GM23338 (cell line): ENCODE results near the gene COL2A1. TPM values are rescaled to one million over a fixed set of nuclear protein-coding genes. Genes with fewer than 3 reads are reported as not detected.

Experiments
- ATAC-seq: fragments of 200-7000 bp; cut with Tn5 transposase; 3 replicates; pipeline ENCODE4 v1.9.1; 2020
- DNase-seq: peaks from one replicate; pipeline ENCODE4 v3.0.0-alpha.2; 2015; ENCODE audit warnings: low spot score
- H2AFZ ChIP-seq: fragments of 200-600 bp; sonication (generic); 2 replicates; pipeline ENCODE4 v1.8.0; 2016; ENCODE audit warnings: antibody characterized with exemption, mild to moderate bottlenecking, moderate library complexity
- H3F3A ChIP-seq: fragments of 200-600 bp; sonication (generic); replicated peaks from 2 replicates; pipeline ENCODE4 v1.8.0; 2017; ENCODE audit warnings: antibody characterized with exemption, mixed run types, low read depth
- H3K27ac ChIP-seq: fragments of 200-600 bp; sonication (generic); 2 replicates; pipeline ENCODE4 v1.6.1; 2016; ENCODE audit warnings: low read depth
- H3K27me3 ChIP-seq: fragments of 200-600 bp; sonication (generic); 2 replicates; pipeline ENCODE4 v1.8.0; 2016; ENCODE audit warnings: mild to moderate bottlenecking, mixed run types, moderate library complexity; ENCODE audit not compliant: insufficient read depth
- H3K36me3 ChIP-seq: fragments of 200-600 bp; sonication (generic); 2 replicates; pipeline ENCODE4 v1.8.0; 2016; ENCODE audit warnings: mild to moderate bottlenecking; ENCODE audit not compliant: insufficient read depth
- H3K4me1 ChIP-seq: fragments of 200-600 bp; sonication (generic); 2 replicates; pipeline ENCODE4 v1.8.0; 2016; ENCODE audit warnings: mild to moderate bottlenecking, moderate library complexity; ENCODE audit not compliant: insufficient read depth
- H3K4me2 ChIP-seq: fragments of 200-600 bp; sonication (generic); 2 replicates; pipeline ENCODE4 v1.7.1; 2017; ENCODE audit warnings: mixed run types
- H3K4me3 ChIP-seq: fragments of 200-600 bp; sonication (generic); 2 replicates; pipeline ENCODE4 v1.6.1; 2016; ENCODE audit warnings: mixed run types
- H3K79me2 ChIP-seq: fragments of 200-600 bp; sonication (generic); replicated peaks from 2 replicates; pipeline ENCODE4 v1.8.0; 2017; ENCODE audit warnings: mild to moderate bottlenecking; ENCODE audit not compliant: insufficient read depth
- H3K9me2 ChIP-seq: fragments of 200-600 bp; sonication (generic); 2 replicates; pipeline ENCODE4 v1.8.0; 2017; ENCODE audit not compliant: insufficient read depth
- H4K20me1 ChIP-seq: fragments of 200-600 bp; sonication (generic); replicated peaks from 2 replicates; pipeline ENCODE4 v1.8.0; 2017; ENCODE audit warnings: mild to moderate bottlenecking; ENCODE audit not compliant: insufficient read depth
- H3K27ac Mint-ChIP-seq: 2 replicates; pipeline ENCODE4 v1.8.0; 2020; ENCODE audit warnings: inconsistent platforms, mild to moderate bottlenecking, moderate library complexity, mixed read lengths
- H3K27me3 Mint-ChIP-seq: 3 replicates; pipeline ENCODE4 v1.8.0; 2022; ENCODE audit warnings: low read depth, mild to moderate bottlenecking, moderate library complexity, mixed read lengths, inconsistent platforms; ENCODE audit not compliant: insufficient read depth, poor library complexity
- H3K36me3 Mint-ChIP-seq: 3 replicates; pipeline ENCODE4 v1.8.0; 2021; ENCODE audit warnings: low read depth, mild to moderate bottlenecking, inconsistent platforms, moderate library complexity, mixed read lengths
- H3K4me1 Mint-ChIP-seq: 3 replicates; pipeline ENCODE4 v1.8.0; 2020; ENCODE audit warnings: mild to moderate bottlenecking, inconsistent platforms, mixed read lengths
- H3K4me3 Mint-ChIP-seq: 3 replicates; pipeline ENCODE4 v1.8.0; 2021; ENCODE audit warnings: moderate library complexity, mild to moderate bottlenecking, inconsistent platforms, mixed read lengths
- H3K9me3 Mint-ChIP-seq: 3 replicates; pipeline ENCODE4 v1.8.0; 2020; ENCODE audit warnings: moderate library complexity, mild to moderate bottlenecking, inconsistent platforms, mixed read lengths
- CREB1 ChIP-seq: fragments of 250-450 bp; sonication (Bioruptor Pico); IDR thresholded peaks from 2 replicates; pipeline ENCODE4 v1.5.0; 2020; ENCODE audit warnings: low read depth, mild to moderate bottlenecking, moderate library complexity
- EZH2phosphoT487 ChIP-seq: fragments of 200-600 bp; sonication (generic); IDR thresholded peaks from one replicate; pipeline ENCODE4 v1.8.1; 2018; ENCODE audit warnings: antibody characterized with exemption; ENCODE audit not compliant: unreplicated experiment
- NANOG ChIP-seq: IDR thresholded peaks from 2 replicates; pipeline ENCODE4 v1.6.1; 2016; ENCODE audit warnings: antibody characterized with exemption, borderline replicate concordance
- STAT1 ChIP-seq: IDR thresholded peaks from one replicate; pipeline ENCODE4 v1.6.1; 2016; ENCODE audit warnings: antibody characterized with exemption; ENCODE audit not compliant: unreplicated experiment
- ZNF331 ChIP-seq: fragments of 250-450 bp; sonication (Bioruptor Pico); IDR thresholded peaks from 2 replicates; pipeline ENCODE4 v1.5.0; 2020; ENCODE audit warnings: low read depth, mild to moderate bottlenecking, moderate library complexity
- ZNF462 ChIP-seq: fragments of 250-450 bp; sonication (Bioruptor Pico); IDR thresholded peaks from 2 replicates; pipeline ENCODE4 v1.5.0; 2020; ENCODE audit warnings: mild to moderate bottlenecking, moderate library complexity
- polyA plus RNA-seq: library from polyadenylated mRNA; unstranded; fragments of >200 nt; fragmentation: Nextera tagmentation; extraction: Ambion mirVana; gene quantifications from 2 replicates; pipeline ENCODE4 v1.2.1, GENCODE V29; 2016
- total RNA-seq: library from RNA; depleted of rRNA; stranded (reverse); fragments of >200 nt; shearing (Covaris generic); gene quantifications from 2 replicates; pipeline ENCODE4 v1.2.3, GENCODE V29; 2014

The COL2A1 gene
- total and polyA plus RNA-seq, 2 experiments from 2014 or later, result 7.0 to 24.6 TPM

- Histone ChIP-seq H3K9me2 (no peaks in the 10 kb centered on the region), H2AFZ (no peak overlapping the region), H3F3A (no peaks in the 10 kb centered on the region), H3K27ac (no peak overlapping the region), H3K4me2 (no peak overlapping the region), H4K20me1 (no peaks in the 10 kb centered on the region), H3K4me1 (no peaks in the 10 kb centered on the region), H3K36me3 (no peaks in the 10 kb centered on the region), H3K27me3 (no peaks in the 10 kb centered on the region), H3K4me3 (no peak overlapping the region), H3K79me2 (no peaks in the 10 kb centered on the region)
- 0 out of 3 replicates have a peak, but pooled peaks cover 6% of the 10 kb centered on the region for H3K4me1 Mint-ChIP-seq
- H3K9me3 Mint-ChIP-seq, result no peaks in the 10 kb centered on the region
- TF ChIP-seq STAT1 (no peak), NANOG (no peak), ZNF331 (no peak), ZNF462 (CRISPR knock-in tag) (no peak), CREB1 (CRISPR knock-in tag) (no peak)
- H3K27ac Mint-ChIP-seq, result no peak overlapping the region
- H3K36me3 Mint-ChIP-seq, result no peaks in the 10 kb centered on the region; the same call in 2 of the 3 replicates
- no peak for ATAC-seq
- no peak overlapping the region for H3K4me3 Mint-ChIP-seq
- no peak for DNase-seq
- peaks cover 29% of the 10 kb centered on the region for H3K27me3 Mint-ChIP-seq
Measured at GRCh38 chr12:47980197-47980596, 24.1 kb downstream of the COL2A1 start.

GRCh38 chr12:47979686-47980085 lies 24.6 kb downstream of the COL2A1 start:
- H3K9me3 Mint-ChIP-seq, result no peaks in the 10 kb centered on the region
- H3K79me2 ChIP-seq, result no peaks in the 10 kb centered on the region
- DNase-seq (no peak), ATAC-seq (no peak)
- no peak overlapping the region for H3K4me3 ChIP-seq
- H3K27me3 Mint-ChIP-seq, result peaks cover 28% of the 10 kb centered on the region
- H3K27ac ChIP-seq, result no peak overlapping the region
- H3K36me3 ChIP-seq, result no peaks in the 10 kb centered on the region
- H3K27ac Mint-ChIP-seq, result no peak overlapping the region
- 0 out of 3 replicates have a peak, but pooled peaks cover 6% of the 10 kb centered on the region for H3K4me1 Mint-ChIP-seq
- H4K20me1 ChIP-seq, result no peaks in the 10 kb centered on the region
- no peaks in the 10 kb centered on the region for H3K4me1 ChIP-seq
- H3K36me3 Mint-ChIP-seq, result no peaks in the 10 kb centered on the region; the same call in 2 of the 3 replicates
- H3K4me3 Mint-ChIP-seq, result no peak overlapping the region
- H3F3A ChIP-seq, result no peaks in the 10 kb centered on the region
- H2AFZ ChIP-seq, result no peak overlapping the region
- H3K4me2 ChIP-seq, result no peak overlapping the region
- no peaks in the 10 kb centered on the region for H3K9me2 ChIP-seq
- H3K27me3 ChIP-seq, result no peaks in the 10 kb centered on the region
- TF ChIP-seq STAT1 (no peak), EZH2phosphoT487 (no peak), ZNF462 (CRISPR knock-in tag) (no peak)
